Measurements from ENCODE around the gene FAM181A.

Gene FAM181A

DNA sequence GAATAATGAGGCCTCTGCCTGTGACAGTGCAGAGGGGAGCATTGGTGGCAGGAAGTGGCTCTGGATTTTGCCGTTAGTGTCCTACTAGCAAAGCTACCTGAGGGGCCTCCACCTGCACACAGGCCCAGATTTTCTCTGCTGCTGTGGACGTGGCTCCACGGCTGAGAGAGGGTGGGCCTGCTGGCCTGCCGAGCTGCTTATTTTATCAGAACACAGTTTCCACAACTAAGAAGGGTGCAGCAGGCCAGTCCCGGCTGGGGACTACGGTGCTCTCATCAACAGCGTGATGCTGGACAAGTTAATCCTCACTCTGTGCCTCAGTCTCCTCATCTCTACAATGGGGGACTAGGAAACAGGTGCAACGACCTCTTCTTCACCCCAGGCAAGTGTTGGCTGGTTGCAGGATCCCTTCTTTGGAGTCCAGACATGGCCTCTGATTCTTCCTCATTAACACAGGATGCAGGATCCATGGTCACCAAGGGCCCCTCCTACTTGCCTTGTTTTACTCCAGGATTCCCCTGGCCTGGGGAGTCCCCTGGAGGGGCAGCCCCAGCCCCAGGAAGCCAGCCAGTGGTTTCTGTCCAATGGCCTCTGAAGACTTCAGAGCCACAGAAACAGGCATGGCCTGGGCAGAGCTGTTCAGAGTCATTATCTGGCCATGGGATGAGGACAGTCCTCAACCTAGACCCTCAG is 3.3 kb downstream of the FAM181A start:
- DNase-seq = no peak

DNA sequence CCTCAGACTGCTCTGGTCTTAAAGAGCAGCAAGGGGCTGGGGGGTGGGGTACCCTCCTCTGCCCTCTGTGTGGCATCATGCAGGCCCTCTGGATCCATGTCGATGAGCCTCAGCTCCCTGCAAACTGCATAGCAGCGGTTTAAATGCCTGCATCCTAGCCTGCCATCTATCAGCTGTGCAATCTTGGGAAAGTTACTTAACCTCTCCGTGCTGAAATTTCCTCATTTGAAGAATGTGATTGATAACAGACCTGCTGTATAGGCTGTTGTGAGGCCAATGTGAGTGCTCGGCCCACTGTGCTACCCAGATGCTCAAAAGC is 3.8 kb downstream of the FAM181A start:
- DNase-seq = no peak

DNA sequence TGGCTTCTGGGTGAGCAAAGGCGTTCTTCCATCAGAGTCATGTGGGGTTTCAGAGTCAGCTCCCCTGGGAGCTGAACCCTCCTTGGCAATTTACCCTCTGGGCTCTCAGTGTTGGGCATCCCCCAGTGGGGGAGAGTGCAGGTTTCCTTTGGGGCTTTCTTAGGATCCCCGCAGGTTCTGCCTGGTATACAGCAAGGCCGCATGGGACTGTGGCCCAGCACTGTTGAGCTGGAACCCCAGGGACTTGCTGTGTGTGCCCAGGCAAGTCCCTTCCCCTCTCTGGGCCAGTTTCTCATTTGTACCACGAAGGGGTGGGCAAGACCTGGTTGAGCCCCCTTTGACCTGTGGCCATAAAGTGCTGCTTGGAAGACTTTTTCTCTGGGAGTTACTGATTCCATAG is 5.5 kb downstream of the FAM181A start:
- no peak for DNase-seq

DNA sequence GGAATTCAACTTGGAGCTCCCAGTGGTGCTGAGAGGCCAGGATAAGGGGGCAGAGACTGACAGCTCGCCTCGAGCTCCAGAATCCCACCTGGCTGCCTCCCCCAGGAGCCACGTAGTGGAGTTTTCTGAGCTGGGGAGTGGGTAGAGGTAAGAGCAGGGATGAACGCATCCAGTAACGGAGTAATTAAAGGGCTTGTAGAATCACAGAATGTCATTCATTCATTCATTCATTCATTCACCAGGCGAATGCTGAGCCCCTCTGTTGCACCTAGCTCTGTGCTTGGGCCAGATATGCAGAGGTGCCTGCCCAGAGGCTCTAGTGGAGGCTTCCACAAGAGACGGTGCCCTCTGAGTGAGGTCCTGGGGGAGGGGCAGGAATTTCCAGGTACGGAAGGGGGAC is 8.1 kb downstream of the FAM181A start:
- no peak for DNase-seq

GRCh38 chr14:93936245-93936644 is 9.1 kb downstream of the FAM181A start:
- DNase-seq = no peak

DNA sequence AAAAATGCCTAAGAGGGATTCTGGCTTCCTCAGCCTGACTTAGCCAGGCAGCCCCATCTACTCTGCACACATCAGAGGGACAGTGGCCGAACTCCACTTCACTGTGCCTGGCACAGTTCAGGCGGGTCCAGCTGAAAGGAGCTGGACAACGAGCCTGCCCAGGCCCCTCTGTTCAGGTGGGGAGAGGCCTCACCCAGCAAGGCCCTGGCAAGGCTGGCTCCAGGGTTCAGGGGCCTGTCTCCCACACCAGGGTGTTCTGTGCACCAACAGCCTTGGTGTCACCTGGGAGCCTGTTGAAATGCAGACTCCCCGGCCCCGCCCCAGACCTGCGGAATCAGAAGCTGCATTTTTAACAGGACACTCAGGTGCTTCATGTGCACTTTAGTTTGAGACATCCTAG is 9.8 kb downstream of the FAM181A start:
- no peak for DNase-seq

DNA sequence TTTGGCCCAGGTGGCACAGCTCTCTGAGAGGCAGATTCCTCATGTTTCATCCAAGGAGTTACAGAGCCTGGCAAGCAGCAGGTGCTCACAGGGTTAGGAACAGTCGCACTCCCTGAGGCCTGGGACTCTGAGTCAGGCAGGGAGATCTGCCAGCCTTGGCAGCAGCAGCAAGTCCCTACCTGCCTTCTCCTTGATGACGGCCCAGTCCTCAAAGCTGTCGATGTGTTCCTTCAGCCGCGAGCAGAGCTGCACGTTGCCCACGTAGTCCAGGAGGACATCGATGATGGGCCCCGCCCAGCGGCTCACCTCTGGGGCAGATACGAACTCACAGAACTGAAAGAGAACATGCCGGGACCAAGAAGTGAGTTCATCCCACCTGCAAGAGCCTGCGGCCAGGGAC is 10.4 kb downstream of the FAM181A start:
- DNase-seq = no peak

GRCh38 chr14:93938751-93939303 is 11.7 kb downstream of the FAM181A start:
- DNase-seq = no peak

- peak; percentile 85 for DNase-seq
Measured at GRCh38 chr14:93939304-93940229, 12.4 kb downstream of the FAM181A start.

DNA sequence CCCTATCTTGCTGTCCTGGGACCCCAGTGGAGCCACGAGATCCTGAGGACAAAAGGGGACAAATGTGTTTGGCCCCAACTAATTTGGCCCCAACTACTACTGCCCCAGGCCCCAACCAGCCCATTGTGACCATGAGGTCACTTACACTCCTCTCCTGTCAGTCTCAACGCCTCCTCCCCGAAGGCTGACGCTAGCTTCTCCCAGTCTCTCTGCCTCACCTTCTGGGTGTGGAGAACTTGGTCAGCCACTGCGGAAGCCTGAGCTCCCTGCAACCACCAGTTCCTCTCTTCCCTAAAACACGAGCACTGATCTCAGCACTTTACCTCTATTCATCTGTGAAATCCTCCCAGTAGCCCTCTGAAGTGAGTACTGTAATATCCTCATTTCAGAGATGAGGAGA is 13.3 kb downstream of the FAM181A start:
- DNase-seq = no peak

DNA sequence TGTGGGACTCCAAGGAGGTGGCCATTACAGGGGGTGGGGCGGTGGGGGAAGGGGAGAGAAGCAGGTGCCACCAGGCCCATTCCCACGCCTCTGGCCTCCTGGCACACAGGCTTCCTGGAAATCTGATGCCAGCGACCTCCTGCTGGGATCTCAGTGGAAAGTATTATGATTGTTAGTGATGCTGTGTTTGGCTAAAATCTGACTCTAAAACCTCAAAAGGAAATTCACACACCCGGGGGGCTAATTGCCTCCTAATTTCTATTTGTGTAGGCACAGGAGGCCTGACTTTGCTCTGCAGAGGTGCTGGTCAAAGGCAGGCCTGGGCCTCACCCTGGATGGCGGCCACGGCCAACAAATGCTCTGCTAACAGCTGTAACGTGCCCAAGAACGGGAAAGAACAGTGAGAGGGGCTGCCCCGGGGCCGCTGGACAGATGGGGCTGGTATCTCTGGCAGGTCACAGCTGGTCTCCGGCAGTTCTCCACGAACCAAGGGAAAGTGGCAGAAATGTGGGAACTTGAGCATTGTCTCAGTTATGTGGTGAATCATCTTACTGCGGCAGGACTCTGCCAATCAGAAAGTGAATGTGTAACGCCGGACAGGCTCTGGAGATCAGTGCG is 14.3 kb downstream of the FAM181A start:
- no peak for DNase-seq

- no peak for DNase-seq
Measured at GRCh38 chr14:93943052-93943451, 15.9 kb downstream of the FAM181A start.

DNA sequence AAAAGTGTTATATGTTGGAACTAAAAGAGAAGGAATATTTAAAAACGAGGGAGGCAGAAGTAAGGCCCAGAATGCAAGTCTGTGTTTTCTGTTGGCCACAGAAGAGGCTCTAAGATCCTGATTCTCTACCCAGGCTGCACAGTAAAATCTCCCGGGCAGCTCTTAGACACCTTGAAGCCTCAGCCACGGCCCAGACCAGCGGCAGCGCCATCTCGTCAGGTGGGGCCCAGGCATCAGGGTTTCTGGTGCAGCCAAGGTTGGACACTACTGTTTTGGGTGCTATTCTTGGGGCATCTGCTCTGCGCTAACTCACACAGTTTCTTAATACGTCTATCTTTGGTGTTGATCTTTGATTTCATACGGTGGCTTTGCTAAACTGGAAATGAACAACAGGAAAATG is 16.8 kb downstream of the FAM181A start:
- DNase-seq = no peak

DNA sequence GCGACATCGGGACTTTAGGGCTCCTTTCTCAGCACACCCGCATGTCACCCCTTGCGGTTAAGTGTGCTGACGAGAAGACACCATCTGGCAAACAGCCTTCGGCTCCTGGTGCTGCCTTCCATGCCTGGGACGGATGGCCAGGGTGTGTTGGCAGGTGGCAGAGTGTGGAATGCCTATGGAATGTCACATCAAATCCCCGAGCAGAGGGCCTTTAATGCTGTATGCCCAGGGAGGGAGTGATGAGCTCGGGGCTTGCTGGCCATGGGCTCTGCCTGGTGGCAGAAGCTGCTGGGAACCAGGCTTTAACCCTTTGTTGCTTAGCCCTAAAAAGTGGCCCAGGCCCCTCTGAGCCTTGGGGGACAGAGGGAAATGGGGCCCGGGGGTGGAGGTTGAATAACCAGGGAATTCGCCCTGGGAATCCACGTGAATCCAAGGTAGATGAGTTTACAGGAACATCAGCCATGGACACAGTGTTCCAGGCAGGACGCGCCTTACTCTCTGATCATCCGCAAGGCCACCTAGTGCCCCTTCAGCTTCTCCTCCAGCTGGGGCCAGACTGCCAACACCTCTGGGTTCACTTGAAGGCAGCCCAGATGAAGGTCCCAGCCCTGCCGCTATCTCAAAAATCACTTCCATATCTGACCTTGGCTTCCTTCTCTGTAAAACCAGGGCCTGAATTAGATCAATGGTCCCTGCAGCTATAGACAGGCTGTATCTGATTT is 17.4 kb downstream of the FAM181A start:
- no peak for DNase-seq

GRCh38 chr14:93945070-93945399 is 17.9 kb downstream of the FAM181A start:
- no peak for DNase-seq

DNA sequence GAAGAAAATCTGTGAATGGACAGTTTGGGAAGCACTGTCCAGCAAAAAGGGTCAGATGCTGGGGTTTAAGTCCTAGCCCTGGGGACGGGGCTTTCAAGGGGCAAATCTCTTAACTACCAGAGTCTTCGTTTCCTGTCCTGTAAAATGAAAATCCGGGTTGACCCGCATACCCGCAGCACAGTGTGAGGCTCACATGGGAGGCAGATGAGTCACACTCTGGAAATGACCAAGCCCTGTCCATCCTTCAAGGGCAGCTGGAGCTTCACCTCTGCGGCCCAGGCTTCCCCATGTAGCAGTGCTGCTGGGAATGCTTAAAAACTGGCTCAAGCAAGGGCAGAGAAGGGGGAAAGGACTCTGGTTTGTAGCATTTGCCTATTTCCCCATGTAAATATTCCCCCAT is 19.0 kb downstream of the FAM181A start:
- no peak for DNase-seq

DNA sequence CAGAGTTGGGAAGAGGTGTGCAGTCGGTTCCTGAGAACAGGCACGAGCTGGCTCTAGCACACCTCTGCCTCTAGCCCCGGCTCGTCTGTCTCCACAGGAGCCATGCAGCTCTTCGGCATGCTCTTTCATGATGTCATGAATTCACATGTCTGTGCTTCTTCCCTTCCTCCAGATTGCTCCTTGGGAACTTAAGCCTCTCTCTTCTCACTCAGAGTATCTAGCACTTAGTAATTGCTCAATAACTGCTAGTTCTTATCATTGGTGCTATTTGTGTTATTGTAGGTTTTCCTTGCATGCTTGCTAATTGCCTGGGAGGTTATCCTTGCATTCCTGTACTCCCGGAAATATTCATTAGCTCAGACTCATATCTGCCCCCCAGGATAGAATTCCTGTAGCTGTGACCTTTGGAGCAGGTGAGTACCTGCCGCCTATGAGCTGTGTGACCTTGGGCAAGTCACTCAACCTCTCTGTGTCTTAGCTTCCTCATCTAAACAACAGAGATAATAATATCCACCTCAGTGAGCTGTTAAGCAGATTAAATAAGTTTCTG is 19.5 kb downstream of the FAM181A start:
- no peak for DNase-seq

- DNase-seq = no peak
Measured at GRCh38 chr14:93947282-93947681, 20.1 kb downstream of the FAM181A start.

GRCh38 chr14:93949511-93950075 is 22.4 kb downstream of the FAM181A start:
- DNase-seq = no peak

DNA sequence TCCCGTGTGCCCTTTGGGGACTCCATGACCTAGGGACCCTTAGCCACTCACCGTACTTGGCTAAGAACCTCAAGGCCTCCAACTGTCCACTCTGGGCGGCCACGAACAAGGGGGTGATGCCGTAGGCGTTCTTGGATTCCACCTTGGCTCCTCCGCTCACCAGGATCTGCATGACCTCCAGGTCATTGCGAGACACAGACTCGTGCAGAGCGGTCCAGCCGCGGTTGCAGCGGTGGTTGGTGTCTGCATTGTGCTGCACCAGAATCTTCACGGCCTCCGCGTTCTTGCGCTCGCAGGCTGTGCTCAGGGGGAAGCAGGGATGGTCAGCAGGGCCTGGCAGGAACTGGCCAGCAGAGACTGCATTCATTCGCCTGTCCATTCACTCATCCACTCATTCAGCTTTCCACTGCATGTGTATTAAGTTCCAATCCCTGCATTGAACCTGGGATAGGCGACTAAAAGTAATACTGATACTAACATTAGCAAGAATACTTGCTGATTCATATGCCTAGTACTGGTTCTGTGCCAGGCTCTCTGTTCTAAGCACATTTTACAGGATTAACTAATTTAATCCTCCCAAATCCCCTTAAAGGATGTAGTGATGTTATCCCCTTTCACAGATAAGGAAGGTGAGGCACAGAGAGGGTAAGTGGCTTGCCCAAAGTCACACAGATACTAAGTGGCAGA is 23.9 kb downstream of the FAM181A start:
- no peak for DNase-seq

DNA sequence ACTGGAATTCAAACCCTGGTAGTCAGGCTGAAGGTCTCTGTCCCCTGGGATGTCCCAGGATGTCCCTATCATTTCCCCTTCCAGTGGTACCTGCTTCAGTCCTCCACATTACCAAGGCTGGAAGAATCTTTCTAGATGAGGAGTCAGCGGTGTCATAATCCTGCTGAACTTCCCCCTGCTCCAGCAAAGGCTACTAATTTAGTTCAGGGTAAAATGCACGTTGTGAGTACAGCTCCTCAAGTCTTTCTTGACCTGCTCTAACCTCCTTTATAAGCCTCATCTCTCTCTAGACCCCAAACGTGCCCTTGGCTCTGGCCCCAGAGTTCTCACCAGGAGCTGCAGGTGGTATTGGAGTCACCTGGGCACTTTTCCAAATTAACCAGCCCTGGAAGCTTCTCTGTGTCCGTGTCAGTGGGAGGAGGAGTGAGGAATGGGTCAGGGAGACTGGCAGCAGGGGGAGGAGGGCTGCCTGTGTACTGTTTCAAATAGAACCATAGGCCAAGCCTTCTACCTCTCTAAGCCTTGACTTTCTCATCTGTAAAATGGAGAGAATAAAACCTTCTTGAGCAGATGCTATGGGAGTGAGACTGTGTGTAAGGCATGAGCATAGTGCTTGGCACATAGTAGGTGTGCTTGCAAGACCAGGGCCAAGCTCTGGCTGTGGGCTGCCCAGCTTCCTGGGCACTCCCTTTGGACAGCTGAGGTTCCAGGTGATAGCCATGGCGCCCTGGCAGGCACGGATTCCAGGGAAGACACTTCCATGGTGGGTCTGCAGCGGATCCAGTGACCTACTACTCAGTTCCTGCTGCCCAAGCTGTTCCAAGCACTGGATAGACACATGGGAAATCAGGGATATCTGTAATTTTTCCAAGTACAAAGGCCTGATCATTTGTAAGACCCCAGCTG is 24.7 kb downstream of the FAM181A start:
- no peak for DNase-seq

Measured in activated CD4-positive, alpha-beta T cell treated with anti-CD3 and anti-CD28 coated beads for 1 hour (primary cell).